GM21423 (cell line): Measurements from ENCODE around the gene UBXN10.
"Not testable (repeated sequence)": the region's sequence is repeated elsewhere in the genome, so short reads cannot be mapped to it uniquely, and the experiment has no call there.

Experiments
- ATAC-seq: cut with Tn5 transposase; IDR thresholded peaks from one replicate; pipeline ENCODE4 v1.9.1; 2021; ENCODE audit warnings: mild to moderate bottlenecking, moderate library complexity; ENCODE audit not compliant: unreplicated experiment

Gene UBXN10

GRCh38 chr1:20199403-20199802, 13.5 kb downstream of the UBXN10 start:
- ATAC-seq: no peak

- ATAC-seq: no peak
These were observed 13.9 kb downstream of the UBXN10 start for GRCh38 chr1:20199840-20200239.

GRCh38 chr1:20200966-20201365, 15.1 kb downstream of the UBXN10 start:
- ATAC-seq: no peak

- no peak for ATAC-seq
These were observed 16.3 kb downstream of the UBXN10 start for GRCh38 chr1:20202166-20202565.

- no peak for ATAC-seq
These were observed 21.6 kb downstream of the UBXN10 start for GRCh38 chr1:20207546-20207945.

- no peak for ATAC-seq
These were observed 23.6 kb downstream of the UBXN10 start for GRCh38 chr1:20209471-20209870.

- ATAC-seq: no peak
These were observed 25.0 kb downstream of the UBXN10 start for GRCh38 chr1:20210736-20211460.

GRCh38 chr1:20211511-20211931, 25.6 kb downstream of the UBXN10 start:
- ATAC-seq: no peak

GRCh38 chr1:20212085-20212684, 26.3 kb downstream of the UBXN10 start:
- no peak for ATAC-seq

- ATAC-seq: no peak
These were observed 26.9 kb downstream of the UBXN10 start for GRCh38 chr1:20212685-20213331.

- no peak for ATAC-seq
These were observed 29.8 kb downstream of the UBXN10 start for GRCh38 chr1:20215716-20216115.

- no peak for ATAC-seq
These were observed 30.7 kb downstream of the UBXN10 start for GRCh38 chr1:20216574-20216973.

- not testable (repeated sequence) for ATAC-seq
These were observed 33.2 kb downstream of the UBXN10 start for GRCh38 chr1:20219053-20219452.

- no peak for ATAC-seq
These were observed 34.1 kb downstream of the UBXN10 start for GRCh38 chr1:20220036-20220435.

- ATAC-seq: no peak
These were observed 37.2 kb downstream of the UBXN10 start for GRCh38 chr1:20223106-20223505.

GRCh38 chr1:20223551-20224419, 37.9 kb downstream of the UBXN10 start:
- no peak for ATAC-seq

GRCh38 chr1:20224546-20224945, 38.6 kb downstream of the UBXN10 start:
- no peak for ATAC-seq

- ATAC-seq: no peak
These were observed 41.8 kb downstream of the UBXN10 start for GRCh38 chr1:20227704-20228103.

- ATAC-seq: no peak
These were observed 42.5 kb downstream of the UBXN10 start for GRCh38 chr1:20228314-20228825.

- ATAC-seq: no peak
These were observed 43.3 kb downstream of the UBXN10 start for GRCh38 chr1:20229171-20229570.

- not testable (repeated sequence) for ATAC-seq
These were observed 46.7 kb downstream of the UBXN10 start for GRCh38 chr1:20232564-20232963.
